CD4-positive, alpha-beta memory T cell (primary cell): ENCODE results near the gene GUCD1. TPM values are rescaled to one million over a fixed set of nuclear protein-coding genes. Genes with fewer than 3 reads are reported as not detected.

Experiments
- CTCF ChIA-PET: fragments of 350-600 bp; sonication (Branson Sonifier 250); formaldehyde crosslinking; loops from one replicate; lab custom pipeline; 2021; ENCODE audit warnings: inconsistent platforms; ENCODE audit not compliant: partially characterized antibody; lab: Charles Lee
- POLR2A ChIA-PET: fragments of 350-600 bp; sonication (Branson Sonifier 250); formaldehyde crosslinking; loops from one replicate; lab custom pipeline; 2021; ENCODE audit not compliant: partially characterized antibody; lab: Charles Lee
- DNase-seq, 5 donors: peaks; one replicate each; pipeline versions ENCODE4 v3.0.0 to v3.0.0-alpha.2; 2020 to 2022; ENCODE audit warnings: mixed read lengths in 1 of 5
- H3K27ac ChIP-seq: one replicate; pipeline ENCODE4 v1.7.0; 2013; ENCODE audit warnings: low read depth, low read length
- H3K27me3 ChIP-seq: 2 replicates; pipeline ENCODE4 v1.7.0; 2013; ENCODE audit warnings: mild to moderate bottlenecking, low read length, moderate library complexity; ENCODE audit not compliant: insufficient read depth
- H3K36me3 ChIP-seq: 2 replicates; pipeline ENCODE4 v1.7.0; 2013; ENCODE audit warnings: mild to moderate bottlenecking, low read length, moderate library complexity; ENCODE audit not compliant: insufficient read depth
- H3K4me1 ChIP-seq: 2 replicates; pipeline ENCODE4 v1.7.0; 2013; ENCODE audit warnings: mild to moderate bottlenecking, low read length, moderate library complexity; ENCODE audit not compliant: insufficient read depth
- H3K4me3 ChIP-seq, 2 donors: one replicate each; pipeline ENCODE4 v1.7.0; 2013; ENCODE audit warnings: low read length in 2 of 2, mild to moderate bottlenecking in 1 of 2
- H3K9me3 ChIP-seq, 2 donors: one replicate each; pipeline ENCODE4 v1.7.0; 2013; ENCODE audit warnings: low read length in 2 of 2, control low read depth in 1 of 2; ENCODE audit not compliant: control insufficient read depth in 1 of 2
- H3K27ac Mint-ChIP-seq, 7 donors: one replicate each; pipeline ENCODE4 v1.8.0; 2020 to 2021; ENCODE audit warnings: mixed read lengths in 7 of 7, mild to moderate bottlenecking in 6 of 7, inconsistent platforms in 3 of 7, moderate library complexity in 3 of 7
- H3K27me3 Mint-ChIP-seq, 2 donors: one replicate each; pipeline ENCODE4 v1.8.0; 2020 to 2021; ENCODE audit warnings: mixed read lengths in 2 of 2
- H3K36me3 Mint-ChIP-seq, 2 donors: one replicate each; pipeline ENCODE4 v1.8.0; 2020 to 2021; ENCODE audit warnings: mixed read lengths in 2 of 2, inconsistent platforms in 1 of 2, mild to moderate bottlenecking in 1 of 2
- H3K4me1 Mint-ChIP-seq, 4 donors: one replicate each; pipeline ENCODE4 v1.8.0; 2020 to 2021; ENCODE audit warnings: mixed read lengths in 4 of 4, mild to moderate bottlenecking in 1 of 4
- H3K4me3 Mint-ChIP-seq, 8 donors: one replicate each; pipeline ENCODE4 v1.8.0; 2020 to 2021; ENCODE audit warnings: mixed read lengths in 8 of 8, mild to moderate bottlenecking in 7 of 8, moderate library complexity in 6 of 8, inconsistent platforms in 3 of 8
- H3K9me3 Mint-ChIP-seq, 8 donors: one replicate each; pipeline ENCODE4 v1.8.0; 2020 to 2021; ENCODE audit warnings: mixed read lengths in 8 of 8, mild to moderate bottlenecking in 5 of 8, inconsistent platforms in 3 of 8, moderate library complexity in 1 of 8
- intact Hi-C: fragments of 100-400 bp; cut with micrococcal nuclease; formaldehyde crosslinking; loops from one replicate; pipeline ENCODE4 v1.15.1; 2023
- polyA plus RNA-seq, 2 donors: library from polyadenylated mRNA; unstranded; fragments of 300-500 nt; fragmentation: Illumina TruSeq; gene quantifications; one replicate each; pipeline ENCODE4 v1.2.3, GENCODE V29; 2021
- total RNA-seq, 2 experiments: library from RNA; stranded (reverse); gene quantifications; one replicate each; pipeline ENCODE4 v1.2.3, GENCODE V29; 2021

GUCD1 gene
- total and polyA plus RNA-seq, 4 experiments from 2014 or later, result 44.2 to 65.5 (median 56.1) TPM

DNA sequence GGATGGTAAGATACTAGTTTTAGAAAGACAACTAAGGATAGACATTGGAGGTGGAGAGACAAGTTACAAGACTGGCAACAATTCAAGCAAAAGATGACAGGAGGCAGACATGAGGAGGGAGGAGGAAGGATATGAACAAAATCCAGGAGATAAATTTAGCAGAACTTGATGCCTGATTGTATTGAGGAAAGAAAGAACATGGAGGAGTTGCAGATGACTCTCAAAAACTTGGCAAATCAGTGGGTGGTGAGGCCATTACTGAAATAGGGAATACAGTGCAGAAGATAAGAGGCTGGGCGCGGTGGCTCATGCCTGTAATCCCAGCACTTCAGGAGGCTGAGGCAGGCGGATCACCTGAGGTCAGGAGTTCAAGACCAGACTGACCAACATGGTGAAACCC, 62.5 kb downstream of the GUCD1 start:
- H3K27ac ChIP-seq, result no peak overlapping the region
- H3K9me3 Mint-ChIP-seq, result peaks cover 0 to 1% (median 0%) of the 10 kb centered on the region in 8 donors
- H3K36me3 Mint-ChIP-seq, result no peaks in the 10 kb centered on the region
- no peaks in the 10 kb centered on the region for H3K4me1 ChIP-seq
- no peaks in the 10 kb centered on the region for H3K9me3 ChIP-seq
- no peaks in the 10 kb centered on the region for H3K36me3 ChIP-seq
- no peak overlapping the region for H3K4me3 ChIP-seq
- CTCF ChIA-PET, result no interaction called here
- intact Hi-C loops, result no loop called here
- H3K4me1 Mint-ChIP-seq, result peaks cover 0 to 3% (median under 1%) of the 10 kb centered on the region in 4 donors
- peaks cover 5% of the 10 kb centered on the region for H3K27me3 ChIP-seq
- H3K4me3 Mint-ChIP-seq, result no peak overlapping the region
- H3K27ac Mint-ChIP-seq, result no peak overlapping the region
- peaks cover 9 to 10% of the 10 kb centered on the region in 2 donors for H3K27me3 Mint-ChIP-seq
- DNase-seq, result no peak
- POLR2A ChIA-PET, result no interaction called here

Other genes with a start within 250 kb of the GUCD1 start
- 10 to 100 TPM; 34.5 to 35.0 TPM for gene ADORA2A, start 127.5 kb downstream of the GUCD1 start, total RNA-seq
- gene ADORA2A, start 127.5 kb downstream of the GUCD1 start, polyA plus RNA-seq, result 10 to 100 TPM; 66.7 to 74.7 TPM
- 1 to 10 TPM; 1.1 to 1.4 TPM for gene UPB1, start 59.8 kb downstream of the GUCD1 start, total RNA-seq
- not detected for gene UPB1, start 59.8 kb downstream of the GUCD1 start, polyA plus RNA-seq
- gene SNRPD3, start 861 bp upstream of the GUCD1 start, total RNA-seq, result 10 to 100 TPM; 77.6 to 85.0 TPM
- 100 to 1,000 TPM in 1 of 2 donors, 10 to 100 TPM in 1; 62.6 to 102 TPM for gene SNRPD3, start 861 bp upstream of the GUCD1 start, polyA plus RNA-seq
- under 1 TPM in 1 of 2 experiments, not detected in 1; 0.19 TPM for gene LRRC75B, start 37.9 kb upstream of the GUCD1 start, total RNA-seq
- under 1 TPM in 1 of 2 donors, not detected in 1; 0.40 TPM for gene LRRC75B, start 37.9 kb upstream of the GUCD1 start, polyA plus RNA-seq
- gene GGT1, start 48.1 kb upstream of the GUCD1 start, total RNA-seq, result 10 to 100 TPM; 27.1 to 28.3 TPM
- 10 to 100 TPM; 11.9 to 18.1 TPM for gene GGT1, start 48.1 kb upstream of the GUCD1 start, polyA plus RNA-seq
- gene PIWIL3, start 219.6 kb upstream of the GUCD1 start, total RNA-seq, result not detected
- not detected for gene PIWIL3, start 219.6 kb upstream of the GUCD1 start, polyA plus RNA-seq